HG03280 (cell line): ENCODE data around the gene HJV.

Source experiments
- ATAC-seq: cut with Tn5 transposase; IDR thresholded peaks from one replicate; pipeline ENCODE4 v1.9.1; 2021; ENCODE audit warnings: mild to moderate bottlenecking, moderate library complexity; ENCODE audit not compliant: unreplicated experiment

HJV gene

DNA sequence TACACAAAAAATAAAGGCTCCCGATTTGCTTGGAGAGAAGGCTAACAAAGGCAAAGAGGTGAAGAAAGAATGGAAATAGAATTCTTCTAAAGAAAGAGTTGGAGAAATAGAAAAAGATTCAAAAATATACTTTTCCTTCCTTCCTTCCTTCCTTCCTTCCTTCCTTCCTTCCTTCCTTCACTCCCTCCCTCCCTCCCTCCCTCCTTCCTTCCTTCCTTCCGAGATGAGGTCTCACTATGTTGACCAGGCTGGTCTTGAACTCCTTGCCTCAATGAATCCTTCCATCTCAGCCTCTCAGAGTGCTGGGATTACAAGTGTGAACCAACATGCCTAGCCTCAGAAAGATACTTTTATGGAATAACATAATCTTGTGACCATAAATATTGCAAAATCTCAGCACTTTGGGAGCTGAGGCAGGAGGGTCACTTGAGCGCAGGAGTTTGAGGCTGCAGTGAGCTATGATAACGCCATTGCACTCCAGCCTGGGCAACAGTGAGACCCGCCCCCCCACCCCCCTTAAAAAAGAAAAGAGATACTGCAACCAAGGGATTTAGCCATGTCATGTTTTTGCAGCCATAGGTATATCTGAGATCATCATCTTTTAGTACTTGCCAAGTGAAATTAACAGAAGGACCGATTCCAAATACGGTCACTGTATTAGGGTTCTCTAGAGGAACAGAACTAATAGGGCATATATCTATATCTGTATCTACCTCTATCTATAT lies 1.0 kb upstream of the HJV start:
- no peak for ATAC-seq

DNA sequence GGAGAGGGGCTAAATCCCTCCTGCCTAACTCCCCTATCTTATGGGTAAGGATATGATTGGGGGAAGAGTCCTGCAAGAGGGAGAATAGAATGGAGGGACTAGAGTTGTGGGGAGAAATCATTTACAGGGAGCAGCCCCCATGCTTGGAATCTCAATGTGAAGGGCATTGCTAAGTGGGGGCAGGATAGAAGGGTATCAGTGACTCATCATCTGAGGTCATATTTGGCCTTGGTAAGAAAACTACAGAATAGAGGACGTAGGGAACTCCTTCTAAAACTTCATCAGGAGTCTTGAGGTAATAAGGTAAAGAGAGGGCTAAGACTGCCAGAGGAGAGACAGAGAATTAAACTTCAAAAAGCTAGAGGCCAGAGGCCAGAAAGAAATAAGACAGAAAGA lies 487 bp downstream of the HJV start:
- no peak for ATAC-seq

DNA sequence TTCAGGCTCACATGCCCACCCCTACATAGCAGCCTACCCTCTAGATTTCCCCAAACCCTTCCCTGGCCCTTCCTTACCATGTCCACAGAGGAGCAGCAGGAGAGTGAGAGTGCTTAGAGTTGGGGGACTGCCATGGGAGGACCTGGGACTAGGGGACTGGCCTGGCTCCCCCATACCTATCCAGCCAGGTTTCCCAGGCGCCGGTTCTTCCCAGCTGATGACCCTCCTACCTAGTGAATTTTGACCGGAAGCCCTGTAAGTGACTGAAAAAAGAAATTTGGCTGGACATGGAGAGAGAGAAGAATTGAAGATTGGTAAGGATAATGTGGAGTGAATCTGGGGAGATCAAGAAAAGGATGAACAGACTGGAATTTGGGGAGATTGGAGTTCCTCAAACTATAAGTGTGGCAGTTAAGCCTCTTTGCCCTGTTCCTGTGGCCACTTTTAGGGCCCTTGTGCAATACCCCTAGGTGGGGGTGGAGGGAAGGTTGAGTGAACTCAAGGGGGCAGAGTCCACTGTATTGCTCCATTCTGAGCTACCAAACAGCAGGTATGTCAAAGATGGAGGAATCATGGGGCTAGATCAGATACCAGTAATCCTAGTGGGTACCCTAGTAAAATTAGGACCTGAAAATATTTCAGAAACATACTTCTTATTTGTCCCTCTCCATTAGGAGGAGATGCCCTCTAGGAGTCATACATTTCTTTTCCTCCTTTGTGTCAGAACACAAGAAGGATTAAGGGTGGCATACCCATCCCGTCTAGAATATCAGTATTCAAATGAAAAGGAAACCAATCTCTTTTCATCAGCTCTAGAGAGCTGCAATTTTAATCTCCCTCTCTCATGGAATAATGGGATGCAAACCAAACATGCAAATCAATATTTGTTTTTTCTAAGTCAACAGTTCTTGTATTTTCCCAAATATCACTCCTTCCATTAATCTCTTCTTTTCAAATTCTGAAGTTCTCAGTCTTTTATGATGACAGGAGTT lies 1.2 kb downstream of the HJV start:
- no peak for ATAC-seq

DNA sequence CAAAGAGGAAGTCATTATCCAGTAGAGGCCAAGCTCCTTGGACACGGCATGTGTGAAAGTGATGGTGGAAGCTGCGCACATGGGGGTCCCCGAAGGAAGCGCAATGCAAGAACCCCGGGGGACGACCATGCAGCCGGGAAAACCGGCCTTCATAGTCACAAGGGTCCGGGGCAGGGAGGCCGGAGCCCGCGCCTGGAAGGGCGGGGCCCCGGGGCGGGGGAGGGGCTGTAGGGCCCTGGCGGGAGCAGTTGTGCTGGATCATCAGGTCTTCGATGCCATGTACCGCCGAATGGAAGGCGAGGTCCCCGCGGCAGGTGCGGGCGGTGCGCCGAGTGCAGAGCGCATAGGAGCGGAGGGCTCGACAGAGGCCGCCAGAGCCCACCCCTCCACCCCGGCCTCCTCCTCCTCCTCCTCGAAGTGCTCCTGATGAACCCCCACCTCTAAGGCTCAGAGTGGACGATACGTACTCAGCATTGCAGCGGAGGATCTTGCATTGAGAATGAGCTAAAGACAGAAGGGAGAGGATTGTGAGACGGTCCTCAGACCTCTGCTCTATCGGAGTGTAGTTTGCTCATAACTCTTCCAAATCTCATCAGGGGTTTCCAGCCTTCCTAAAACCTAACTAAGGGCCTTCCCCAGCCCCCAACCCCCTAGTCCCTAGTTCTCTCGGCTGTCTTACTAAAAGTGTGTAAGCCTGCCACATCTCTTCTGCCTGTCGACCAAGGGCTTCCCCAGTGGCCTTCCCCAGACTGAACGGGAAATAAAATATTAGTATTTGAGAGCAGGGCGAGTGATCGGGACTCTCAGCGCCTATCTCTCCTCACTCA lies 2.1 kb downstream of the HJV start:
- ATAC-seq = no peak

DNA sequence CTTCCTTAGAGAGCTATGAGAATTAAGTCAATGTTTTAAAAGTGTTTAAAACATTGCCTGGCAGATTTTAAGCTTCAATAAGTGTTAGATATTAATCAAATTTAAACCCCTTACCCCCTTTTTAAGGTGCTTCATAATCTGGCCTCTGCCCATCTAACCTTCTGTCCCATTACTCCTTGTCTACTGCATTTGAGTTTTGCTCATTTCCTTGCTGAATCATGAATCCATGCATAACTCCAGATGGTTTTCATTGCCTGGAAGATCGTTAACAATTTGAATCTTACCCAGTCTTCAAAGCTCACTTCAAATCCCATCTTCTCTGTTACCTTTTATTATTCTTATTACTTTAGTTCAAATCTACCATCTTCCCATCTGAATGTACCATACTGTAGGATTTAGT lies 4.6 kb downstream of the HJV start:
- no peak for ATAC-seq

DNA sequence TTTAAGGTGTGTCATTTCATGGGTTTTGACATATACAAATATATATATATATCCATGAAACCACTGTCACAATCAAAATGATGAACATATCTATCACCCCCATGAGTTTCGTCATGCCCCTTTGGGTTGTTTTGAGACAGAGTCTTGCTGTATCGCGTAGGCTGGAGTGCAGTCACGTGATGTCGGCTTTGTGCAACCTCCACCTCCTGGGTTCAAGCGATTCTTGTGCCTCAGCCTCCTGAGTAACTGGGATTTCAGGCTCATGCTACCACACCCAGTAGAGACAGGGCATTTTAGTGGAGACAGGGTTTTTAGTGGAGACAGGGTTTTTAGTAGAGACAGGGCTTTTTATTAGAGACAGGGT lies 8.0 kb downstream of the HJV start:
- ATAC-seq = no peak

DNA sequence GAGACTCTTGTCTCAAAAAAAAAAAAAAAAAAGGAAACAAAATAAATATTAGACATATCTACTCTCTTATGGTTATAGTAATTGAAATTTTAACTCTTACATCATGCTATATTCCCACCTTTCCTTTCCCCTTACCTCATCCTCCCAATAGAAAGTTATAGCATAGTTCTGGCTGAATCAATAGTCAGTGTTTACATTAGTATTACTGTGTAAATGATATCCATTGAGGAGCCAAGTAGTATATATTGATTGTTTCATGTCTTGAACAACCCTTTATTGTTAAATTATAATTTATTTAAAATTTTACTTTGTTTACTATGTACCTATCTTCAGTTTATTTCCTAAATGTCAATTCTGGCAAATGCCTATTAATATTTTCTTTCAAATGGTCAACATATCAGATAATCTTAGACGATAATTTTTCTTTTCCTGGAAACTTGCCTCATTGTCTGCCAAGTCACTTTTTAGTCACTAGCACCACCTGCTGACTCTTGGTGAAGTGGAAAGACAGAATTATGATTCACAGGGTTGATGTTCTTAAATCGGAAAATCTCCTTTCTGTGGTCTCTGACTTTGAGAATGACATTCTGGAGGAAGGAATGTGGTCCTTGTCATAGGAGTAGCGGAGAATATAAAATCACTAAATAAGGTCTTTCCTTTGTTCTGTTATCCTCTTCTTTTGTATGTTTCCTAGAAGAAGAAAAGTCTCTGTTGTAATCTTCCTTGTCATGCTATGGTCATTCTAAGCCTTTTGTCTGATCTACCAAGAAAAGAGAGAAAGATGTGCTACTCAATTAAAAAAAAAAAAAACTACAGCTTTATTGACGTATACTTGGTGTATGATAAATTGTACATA lies 8.6 kb downstream of the HJV start:
- no peak for ATAC-seq

DNA sequence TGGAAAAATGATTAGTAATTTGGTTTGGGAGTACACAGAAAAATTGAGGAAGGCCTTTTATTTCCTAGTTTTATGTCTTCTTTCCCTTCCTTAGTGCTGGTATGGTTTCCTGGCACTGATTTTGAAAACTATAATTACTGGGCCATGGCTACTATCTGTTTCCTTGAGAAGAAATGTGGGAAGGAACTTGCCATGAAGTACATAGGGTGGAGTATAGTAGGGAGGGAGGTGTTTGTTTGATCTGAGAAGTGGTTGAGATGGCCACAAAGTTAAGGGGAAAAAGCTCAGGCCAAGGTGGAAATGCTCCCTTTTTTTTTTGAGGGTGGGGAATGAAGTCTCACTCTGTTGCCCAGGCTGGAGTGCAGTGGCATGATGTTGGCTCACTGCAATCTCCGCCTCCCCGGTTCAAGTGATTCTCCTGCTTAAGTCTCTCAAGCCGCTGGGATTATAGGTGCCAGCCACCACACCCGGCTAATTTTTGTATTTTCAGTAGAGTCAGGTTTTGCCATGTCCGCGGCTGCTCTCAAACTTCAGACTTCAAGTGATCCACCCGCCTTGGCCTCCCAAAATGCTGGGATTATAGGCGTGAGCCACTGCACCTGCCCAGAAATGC lies 11.3 kb downstream of the HJV start:
- no peak for ATAC-seq

DNA sequence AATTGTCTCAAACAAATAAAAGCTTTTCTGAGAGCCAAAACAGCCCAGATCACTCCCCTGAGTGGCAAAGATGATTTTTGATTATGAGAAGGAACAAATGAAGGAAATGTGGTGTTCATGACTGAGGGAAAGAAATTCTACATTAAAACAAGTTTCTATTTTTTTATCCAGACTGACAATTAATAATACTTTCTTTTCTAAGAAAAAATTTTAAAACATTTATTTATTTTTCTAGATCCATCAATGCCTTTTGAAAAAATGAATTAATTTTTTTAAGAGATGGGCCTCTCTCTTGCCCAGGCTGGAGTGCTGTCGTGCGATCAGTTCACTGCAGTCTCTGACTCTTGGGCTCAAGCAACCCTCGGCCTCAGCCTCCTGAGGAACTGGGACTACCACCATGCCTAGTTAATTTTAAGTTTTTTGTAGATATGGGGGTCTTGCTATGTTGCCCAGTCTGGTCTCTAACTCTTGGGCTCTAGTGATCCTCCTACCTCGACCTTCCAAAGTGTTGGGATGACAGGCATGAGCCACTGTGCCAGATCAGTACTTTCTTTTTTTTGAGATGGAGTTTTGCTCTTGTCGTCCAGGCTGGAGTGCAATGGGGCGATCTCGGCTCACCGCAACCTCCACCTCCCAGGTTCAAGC lies 13.9 kb downstream of the HJV start:
- no peak for ATAC-seq

DNA sequence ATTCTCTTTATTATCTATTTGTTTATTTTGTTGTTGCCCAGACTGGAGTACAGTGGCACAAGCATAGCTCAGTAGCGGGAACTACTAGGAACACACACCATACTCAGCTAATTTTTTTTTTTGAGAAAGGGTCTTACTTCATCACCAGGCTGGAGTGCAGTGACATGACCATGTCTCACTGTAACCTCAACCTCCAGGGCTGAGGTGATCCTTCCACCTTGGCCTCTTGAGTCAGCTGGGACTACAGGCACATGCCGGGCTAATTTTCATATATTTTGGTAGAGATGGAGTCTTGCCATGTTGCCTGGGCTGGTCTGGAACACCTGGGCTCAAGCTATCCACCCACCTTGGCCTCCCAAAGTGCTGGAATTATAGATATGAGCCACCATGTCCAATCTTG lies 19.8 kb downstream of the HJV start:
- no peak for ATAC-seq

DNA sequence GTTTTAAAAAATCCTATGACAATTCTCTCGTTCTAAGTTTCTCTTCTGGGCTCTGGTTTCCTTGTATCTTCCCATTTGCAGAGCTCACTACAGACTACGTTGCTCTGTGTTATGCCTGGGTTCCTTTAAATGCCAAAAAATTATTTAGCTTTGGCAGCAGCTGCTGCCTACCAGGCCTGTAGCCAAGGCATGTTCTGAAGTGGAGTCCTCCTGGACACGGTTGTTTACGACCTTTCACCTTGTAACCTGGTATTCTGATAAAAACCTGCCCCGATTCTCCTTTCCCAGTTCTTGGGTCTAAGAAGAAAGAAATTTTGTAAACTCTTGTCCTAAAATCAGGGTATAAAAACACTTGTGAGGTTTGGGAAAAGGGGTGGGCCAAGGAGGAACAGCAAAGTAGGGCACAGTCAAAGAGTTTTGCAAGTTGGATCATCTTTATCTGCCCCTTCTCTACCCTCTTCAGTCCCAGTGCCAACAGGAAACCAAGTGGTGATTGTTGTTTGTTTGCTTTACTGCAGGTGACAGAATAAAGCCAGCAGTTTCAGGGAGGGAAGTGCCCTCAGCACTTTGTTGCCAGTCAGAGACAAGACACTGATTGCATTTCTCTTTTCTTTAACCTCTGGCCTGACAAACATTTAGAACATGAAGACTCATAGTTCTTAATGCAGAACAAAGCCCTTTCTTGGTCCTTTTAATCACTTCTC lies 22.1 kb downstream of the HJV start:
- ATAC-seq = no peak

DNA sequence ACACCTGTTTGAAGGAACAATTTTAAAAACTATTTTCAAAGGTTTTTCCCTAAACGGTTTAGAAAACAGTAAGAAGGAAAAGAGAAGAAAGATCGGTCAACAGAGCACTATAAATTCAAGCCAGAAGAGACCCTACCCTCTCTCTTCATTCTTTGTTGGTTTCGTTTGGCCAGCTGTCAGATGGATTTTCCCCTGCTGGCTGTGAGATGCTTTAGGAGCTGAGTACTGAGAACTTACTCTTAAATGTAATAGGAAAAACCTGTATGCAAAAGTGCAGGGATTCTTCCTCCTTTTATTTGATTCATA lies 23.9 kb downstream of the HJV start:
- no peak for ATAC-seq

DNA sequence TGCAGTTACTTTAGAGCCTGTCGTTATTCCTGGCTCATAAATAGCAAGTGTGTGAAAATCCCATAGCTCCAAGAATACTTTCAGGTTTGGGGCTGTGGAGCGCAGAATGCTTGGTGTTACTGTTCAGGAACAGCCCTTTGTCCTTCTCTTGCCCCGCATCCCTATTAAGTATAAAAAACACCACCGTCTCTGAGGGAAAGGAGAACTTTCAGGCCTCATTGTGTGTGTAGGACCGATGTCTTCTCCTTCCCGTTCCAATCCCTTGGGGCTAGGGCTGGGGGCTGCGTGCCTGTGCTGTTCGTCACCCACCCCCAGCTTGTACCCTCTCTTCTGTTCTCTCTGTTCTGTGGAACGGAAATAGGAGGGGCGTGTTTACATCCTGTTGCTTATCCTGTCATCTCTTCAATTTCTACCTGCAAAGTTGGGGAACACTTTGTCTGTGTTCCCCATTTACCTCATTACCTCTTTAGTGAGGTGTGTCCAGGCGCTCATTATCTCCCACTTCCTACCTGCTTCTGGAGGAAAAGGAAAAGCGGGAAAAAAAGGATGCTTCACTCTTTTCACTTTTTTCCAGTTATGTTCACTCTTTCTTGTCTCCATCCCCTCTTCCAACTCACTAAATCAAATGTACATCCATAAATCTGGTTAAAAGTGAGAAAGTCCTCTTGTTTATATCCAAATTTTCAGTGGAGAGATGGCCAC lies 24.4 kb downstream of the HJV start:
- peak; percentile 29 for ATAC-seq

DNA sequence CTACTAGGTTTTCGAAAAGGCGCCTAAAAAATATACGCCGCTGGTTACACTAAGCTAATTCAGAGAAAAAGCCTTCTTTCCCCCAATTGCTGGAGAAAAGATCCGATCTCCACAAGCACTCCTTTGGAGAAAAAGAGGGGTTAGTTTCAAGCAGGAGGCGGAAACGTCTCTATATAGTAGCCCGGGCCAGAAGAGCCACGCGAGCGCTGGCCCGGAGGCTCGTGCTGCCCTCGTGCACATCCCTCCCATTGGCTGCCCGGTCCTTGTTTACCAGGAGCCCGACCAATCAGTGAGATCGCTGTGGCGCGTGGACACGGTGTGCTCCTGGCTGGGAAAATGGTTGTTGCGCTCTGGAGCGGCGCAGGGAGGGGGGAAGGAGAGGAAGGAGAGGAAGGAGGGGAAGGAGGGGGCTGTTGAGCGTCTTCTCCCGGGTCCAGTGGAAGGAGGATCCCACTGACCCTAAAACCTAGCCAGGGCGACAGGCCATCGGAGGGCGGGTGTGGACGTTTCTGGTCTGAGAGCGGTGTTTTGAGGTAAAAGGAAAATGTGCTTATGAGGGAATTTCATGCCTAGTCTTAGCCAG lies 25.0 kb downstream of the HJV start, which contains the start of gene TXNIP:
Gene TXNIP, minus strand, starts transcription at position 147 of the 583 bp plus-strand sequence. CDS start 313 bp downstream, outside the sequence.
- ATAC-seq = peak; percentile 94

DNA sequence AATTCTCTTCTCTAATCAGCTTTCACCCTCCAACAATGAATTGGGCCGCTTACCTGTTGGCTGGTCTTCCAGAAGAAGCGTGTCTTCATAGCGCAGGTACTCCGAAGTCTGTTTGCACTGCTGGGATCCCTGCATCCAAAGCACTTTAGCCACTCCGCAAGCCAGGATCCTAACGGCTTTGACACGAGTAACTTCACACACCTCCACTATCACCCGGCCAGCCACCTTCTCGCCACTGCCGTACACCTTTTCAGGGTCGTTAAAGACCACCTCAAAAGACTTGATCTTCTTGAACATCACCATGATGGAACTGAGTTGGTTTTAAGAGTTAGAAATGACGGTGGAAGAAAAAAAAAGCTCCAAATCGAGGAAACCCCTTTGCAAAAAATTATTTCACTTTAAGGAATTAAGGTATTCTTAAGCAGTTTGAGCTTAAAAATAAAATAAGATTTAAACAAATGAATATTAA lies 25.5 kb downstream of the HJV start:
- no peak for ATAC-seq

DNA sequence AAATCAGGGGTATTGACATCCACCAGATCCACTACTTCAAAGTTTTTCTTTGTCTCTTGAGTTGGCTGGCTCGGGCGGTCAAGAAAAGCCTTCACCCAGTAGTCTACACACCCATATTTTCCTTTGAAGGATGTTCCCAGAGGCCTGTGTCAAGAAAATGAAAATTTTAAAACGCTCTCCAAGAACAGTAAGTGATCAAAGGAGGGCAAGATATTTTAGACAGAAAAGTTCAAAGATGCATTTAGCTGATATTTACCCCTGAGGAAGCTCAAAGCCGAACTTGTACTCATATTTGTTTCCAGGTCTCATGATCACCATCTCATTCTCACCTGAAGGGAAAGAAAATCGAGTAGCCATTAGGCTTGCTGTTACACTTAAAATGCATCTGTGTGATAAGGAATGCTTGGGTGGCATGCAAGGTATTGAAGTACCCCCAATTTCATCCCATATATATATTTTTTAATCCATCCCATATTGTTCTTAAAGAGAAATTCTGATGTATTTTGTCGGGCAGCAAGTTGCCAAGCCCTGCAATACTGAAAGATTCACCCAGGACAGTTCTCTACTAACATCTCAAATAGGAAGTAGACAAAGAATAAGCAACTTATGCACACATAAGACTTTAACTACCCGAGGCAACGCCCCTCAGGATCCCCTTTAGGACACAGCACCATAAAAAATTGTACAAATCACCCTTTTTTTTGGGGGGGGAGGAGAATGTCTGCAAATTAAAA lies 26.2 kb downstream of the HJV start:
- no peak for ATAC-seq
